Kidney (tissue), 14 donors: Measurements from ENCODE around the gene SERPINB13. TPM values are rescaled to one million over a fixed set of nuclear protein-coding genes. Genes with fewer than 3 reads are reported as not detected.
A peak's percentile ranks its signal among the peaks of the same experiment; 100 is the strongest.

Source experiments
- DNase-seq, 5 donors: peaks; one replicate each; pipeline ENCODE4 v3.0.0-alpha.2; 2013 to 2020
- FAIRE-seq: peaks from 2 replicates; lab custom pipeline; 2012; peaks lifted over from hg19 to GRCh38; lab: Jason Lieb, UNC
- H3K27ac ChIP-seq, 2 donors: one replicate each; pipeline ENCODE4 v1.7.0; 2013; ENCODE audit warnings: low read depth in 2 of 2, low read length in 2 of 2, inconsistent platforms in 1 of 2
- H3K27me3 ChIP-seq: one replicate; pipeline ENCODE4 v1.7.1; 2013; ENCODE audit warnings: low read length, inconsistent platforms; ENCODE audit not compliant: control insufficient read depth, insufficient read depth
- H3K36me3 ChIP-seq, 3 donors: one replicate each; pipeline versions ENCODE4 v1.7.0 to v1.7.1; 2013; ENCODE audit warnings: low read length in 3 of 3, control low read depth in 1 of 3, inconsistent platforms in 1 of 3; ENCODE audit not compliant: insufficient read depth in 3 of 3, control insufficient read depth in 2 of 3
- H3K4me1 ChIP-seq, 3 donors: one replicate each; pipeline versions ENCODE4 v1.7.0 to v1.7.1; 2013; ENCODE audit warnings: low read length in 3 of 3, inconsistent platforms in 1 of 3, low read depth in 1 of 3; ENCODE audit not compliant: control insufficient read depth in 2 of 3, insufficient read depth in 2 of 3
- H3K4me3 ChIP-seq, 3 donors: one replicate each; pipeline versions ENCODE4 v1.7.0 to v1.8.1; 2013; ENCODE audit warnings: low read length in 3 of 3, control low read depth in 1 of 3, inconsistent platforms in 1 of 3
- H3K9ac ChIP-seq, 3 donors: one replicate each; pipeline versions ENCODE4 v1.7.0 to v1.7.1; 2013; ENCODE audit warnings: low read length in 3 of 3, control low read depth in 1 of 3, inconsistent platforms in 1 of 3
- H3K9me3 ChIP-seq, 3 donors: one replicate each; pipeline versions ENCODE4 v1.7.0 to v1.7.1; 2013; ENCODE audit warnings: low read length in 3 of 3, control low read depth in 1 of 3, inconsistent platforms in 1 of 3; ENCODE audit not compliant: control insufficient read depth in 2 of 3, insufficient read depth in 1 of 3
- CTCF ChIP-seq: IDR thresholded peaks from 3 replicates; pipeline ENCODE4 v1.5.1; 2012; ENCODE audit warnings: mild to moderate bottlenecking, moderate library complexity, borderline replicate concordance; ENCODE audit not compliant: insufficient read depth; ENCODE audit errors: extremely low read depth
- intact Hi-C: fragments of 100-400 bp; cut with DNase I; formaldehyde crosslinking; loops from one replicate; pipeline ENCODE4 v1.11.1; 2022
- polyA plus RNA-seq: library from polyadenylated mRNA; stranded (reverse); fragments of 350-450 nt; fragmentation: Illumina TruSeq; extraction: RNeasy Lipid Tissue Mini Kit (QIAGEN cat#74804); gene quantifications from one replicate; pipeline ENCODE4 v1.2.3, GENCODE V29; 2014; ENCODE audit warnings: low read depth, low replicate concordance; ENCODE audit not compliant: insufficient read depth
- total RNA-seq: library from RNA; stranded (reverse); fragmentation: NEBNext Ultra II Directional; extraction: Animal tissue kit (Norgen Biotek cat#: 25700); gene quantifications from one replicate; pipeline ENCODE4 v1.2.1, GENCODE V29; 2021
- donor health status: control.
- donor health status: control.
- donor health status: control.
- donor health status: control.
- donor health status: control.
- donor health status: DM: yes; HTN: yes; CAD: no.
- donor health status: Normal renal cell carcinoma (clear cell type).

The SERPINB13 gene
- total and polyA plus RNA-seq, 2 donors from 2014 or later, result not detected

DNA sequence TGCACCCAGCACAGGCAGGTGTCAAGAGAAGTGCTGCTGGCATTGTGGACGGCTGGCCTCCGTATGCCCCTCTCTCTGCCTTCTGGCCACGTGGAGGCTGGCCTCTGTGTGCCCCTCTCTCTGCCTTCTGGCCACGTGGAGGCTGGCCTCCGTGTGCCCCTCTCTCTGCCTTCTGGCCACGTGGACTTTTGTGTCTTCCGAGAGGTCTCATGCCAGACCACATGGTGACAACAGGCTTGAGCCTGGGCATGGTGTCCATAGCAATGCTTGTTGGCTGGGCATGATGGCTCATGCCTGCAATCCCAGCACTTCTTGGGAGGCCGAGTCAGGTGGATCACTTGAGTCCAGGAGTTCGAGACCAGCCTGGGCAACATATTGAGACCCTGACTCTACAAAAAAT lies 19.3 kb upstream of the SERPINB13 start:
- Histone ChIP-seq H3K27ac (no peak overlapping the region), H3K4me1 (no peaks in the 10 kb centered on the region), H3K27me3 (no peaks in the 10 kb centered on the region), H3K9me3 (no peaks in the 10 kb centered on the region), H3K36me3 (no peaks in the 10 kb centered on the region), H3K9ac (no peak overlapping the region), H3K4me3 (no peak overlapping the region)
- intact Hi-C loops, result no loop called here
- TF ChIP-seq CTCF, result no peak
- DNase-seq (no peak), FAIRE-seq (no peak)

GRCh38 chr18:63570721-63571120 lies 16.4 kb upstream of the SERPINB13 start:
- no peak overlapping the region for H3K27ac ChIP-seq
- FAIRE-seq (no peak), DNase-seq (no peak)
- H3K9me3 ChIP-seq, result no peaks in the 10 kb centered on the region
- no peak overlapping the region for H3K4me3 ChIP-seq
- H3K9ac ChIP-seq, result no peak overlapping the region
- no peaks in the 10 kb centered on the region for H3K4me1 ChIP-seq
- H3K36me3 ChIP-seq, result no peaks in the 10 kb centered on the region
- intact Hi-C loops, result no loop called here
- no peak for TF ChIP-seq CTCF
- no peaks in the 10 kb centered on the region for H3K27me3 ChIP-seq

DNA sequence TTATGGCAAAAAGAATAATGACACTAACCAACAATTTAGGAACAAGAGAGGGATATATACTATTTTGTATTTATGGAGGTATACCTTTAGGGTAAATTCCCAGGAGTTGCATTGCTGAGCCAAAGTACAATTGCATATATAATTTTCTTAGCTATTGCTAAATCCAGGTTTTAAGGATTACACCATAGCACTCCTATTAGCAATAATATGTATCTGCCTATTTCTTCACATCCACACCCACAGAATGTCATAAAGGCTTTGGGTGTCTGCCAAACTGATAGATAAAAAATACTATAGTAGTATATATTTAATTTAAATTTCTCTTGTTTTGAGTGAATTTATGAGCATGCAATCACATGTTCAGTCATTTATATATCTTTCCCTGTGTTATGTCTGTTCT lies 11.5 kb upstream of the SERPINB13 start:
- H3K4me3 ChIP-seq, result no peak overlapping the region
- H3K9ac ChIP-seq, result no peak overlapping the region
- DNase-seq, result no peak
- no peak for FAIRE-seq
- H3K9me3 ChIP-seq, result peaks cover 0 to 2% (median 0%) of the 10 kb centered on the region in 3 donors
- H3K36me3 ChIP-seq, result no peaks in the 10 kb centered on the region
- H3K4me1 ChIP-seq, result no peaks in the 10 kb centered on the region
- no peaks in the 10 kb centered on the region for H3K27me3 ChIP-seq
- no peak overlapping the region for H3K27ac ChIP-seq
- intact Hi-C loops, result no loop called here
- TF ChIP-seq CTCF, result no peak

DNA sequence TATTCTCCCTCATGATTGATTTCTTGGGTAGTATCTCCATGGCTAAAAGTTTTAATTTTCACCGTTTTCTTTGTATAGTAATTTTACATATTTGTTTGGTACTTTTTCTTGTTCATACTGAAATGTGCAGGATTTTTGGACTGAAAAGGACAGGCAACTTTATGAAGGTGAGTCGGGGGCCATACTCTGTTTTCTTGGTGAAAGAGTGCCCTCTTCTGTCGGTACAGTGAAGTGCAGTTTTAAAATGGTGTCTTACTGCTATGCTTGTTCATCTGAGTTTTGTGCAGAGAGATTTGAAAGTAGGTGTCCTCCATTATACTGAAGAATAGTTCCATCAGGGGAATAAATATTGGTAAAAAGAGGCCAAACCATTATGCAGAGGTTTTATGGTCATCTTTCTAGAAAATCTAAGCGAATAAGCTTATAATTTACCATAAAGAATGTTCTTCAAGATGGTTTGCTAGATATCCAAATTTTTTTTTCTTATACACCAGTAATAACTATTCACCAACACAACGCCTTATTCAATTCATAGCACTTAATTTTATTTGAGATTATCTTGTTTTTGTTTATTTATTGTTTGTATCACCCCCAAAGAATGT lies 8.7 kb upstream of the SERPINB13 start:
- Histone ChIP-seq H3K27ac (no peak overlapping the region), H3K4me1 (no peaks in the 10 kb centered on the region), H3K9ac (no peak overlapping the region), H3K4me3 (no peak overlapping the region), H3K27me3 (no peaks in the 10 kb centered on the region), H3K36me3 (no peaks in the 10 kb centered on the region), H3K9me3 (peaks cover 0 to 2% (median 0%) of the 10 kb centered on the region in 3 donors)
- peak; percentile 45 for FAIRE-seq
- TF ChIP-seq CTCF, result peak; percentile 50
- intact Hi-C loops, result no loop called here
- peak in 4 of 5 donors; percentile 38 to 62 (median 50) for DNase-seq
